GM12892 (cell line): Measurements from ENCODE around the gene NXNL2.

Source experiments
- DNase-seq: peaks from one replicate; pipeline ENCODE4 v3.0.0; 2011; ENCODE audit not compliant: insufficient read length
- FAIRE-seq: peaks from 2 replicates; lab custom pipeline; 2011; peaks lifted over from hg19 to GRCh38; lab: Jason Lieb, UNC
- POLR2A ChIP-seq: IDR thresholded peaks from 2 replicates; pipeline ENCODE4 v1.6.1; 2011; ENCODE audit warnings: low read depth, low read length, control low read depth
- POLR2AphosphoS5 ChIP-seq: IDR thresholded peaks from 2 replicates; pipeline ENCODE4 v1.6.1; 2011; ENCODE audit warnings: low read depth, low read length, control low read depth
- TAF1 ChIP-seq: IDR thresholded peaks from 2 replicates; pipeline ENCODE4 v1.6.1; 2011; ENCODE audit warnings: low read depth, mild to moderate bottlenecking, control low read depth, low read length, borderline replicate concordance

Gene NXNL2

DNA sequence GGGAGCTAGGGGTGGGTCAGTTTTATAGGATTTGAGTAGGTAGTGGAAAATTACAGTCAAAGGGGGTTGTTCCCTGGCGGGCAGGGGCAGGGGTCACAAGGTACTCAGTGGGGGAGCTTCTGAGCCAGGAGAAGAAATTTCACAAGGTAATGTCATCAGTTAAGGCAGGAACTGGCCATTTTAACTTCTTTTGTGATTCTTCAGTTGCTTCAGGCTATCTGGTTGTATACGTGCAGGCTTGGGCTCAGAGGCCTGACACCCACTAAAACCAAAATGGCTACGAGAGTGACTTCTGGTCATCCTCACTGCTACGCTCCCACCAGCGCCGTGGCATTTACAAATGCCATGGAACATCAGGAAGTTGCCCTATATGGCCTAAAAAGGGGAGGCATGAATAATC, 20.7 kb upstream of the NXNL2 start:
- FAIRE-seq, result no peak
- TF ChIP-seq POLR2AphosphoS5, result no peak
- TF ChIP-seq POLR2A, result no peak
- no peak for TF ChIP-seq TAF1
- DNase-seq, result no peak

DNA sequence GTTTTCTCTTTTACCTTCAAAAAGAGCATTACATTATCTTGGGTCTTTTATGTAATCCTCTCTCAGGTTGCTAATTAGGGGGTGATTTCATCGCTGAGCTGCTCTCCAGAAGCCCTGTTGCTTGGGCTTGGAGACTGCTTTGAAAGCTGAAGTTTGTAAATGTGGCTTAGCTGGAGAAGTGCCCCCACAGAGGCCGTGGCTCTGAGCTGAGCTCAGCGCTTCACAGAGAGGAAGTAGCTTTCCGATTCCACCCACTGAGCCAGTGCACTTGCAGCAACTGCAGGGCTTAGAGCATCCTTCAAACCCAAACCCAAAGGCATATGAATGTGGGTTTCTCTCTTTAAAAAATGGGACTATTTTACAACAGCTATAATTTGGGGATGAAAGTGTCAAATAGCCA, 13.7 kb upstream of the NXNL2 start:
- DNase-seq (no peak), FAIRE-seq (no peak)
- TF ChIP-seq POLR2AphosphoS5 (no peak), POLR2A (no peak), TAF1 (no peak)

DNA sequence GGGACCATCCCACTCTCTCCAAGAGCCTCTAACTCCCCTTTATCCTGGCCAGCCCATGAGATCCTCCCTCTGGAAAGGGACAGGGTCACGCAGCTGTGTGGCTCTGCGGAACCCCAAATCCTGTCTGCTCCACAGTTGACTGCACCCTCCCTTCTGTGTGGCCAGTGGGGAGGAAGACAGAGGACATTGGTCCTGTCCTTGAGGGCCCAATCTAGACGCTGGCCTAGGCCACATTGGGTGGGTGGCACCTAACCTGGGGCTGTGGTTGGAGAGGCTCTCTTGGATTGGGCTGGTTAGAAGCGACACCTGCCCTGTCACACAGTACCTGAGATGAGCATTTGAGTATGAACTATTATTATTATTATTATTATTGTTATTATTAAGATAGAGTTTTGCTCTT, 12.6 kb upstream of the NXNL2 start:
- no peak for DNase-seq
- TF ChIP-seq POLR2A (no peak), TAF1 (no peak), POLR2AphosphoS5 (no peak)

DNA sequence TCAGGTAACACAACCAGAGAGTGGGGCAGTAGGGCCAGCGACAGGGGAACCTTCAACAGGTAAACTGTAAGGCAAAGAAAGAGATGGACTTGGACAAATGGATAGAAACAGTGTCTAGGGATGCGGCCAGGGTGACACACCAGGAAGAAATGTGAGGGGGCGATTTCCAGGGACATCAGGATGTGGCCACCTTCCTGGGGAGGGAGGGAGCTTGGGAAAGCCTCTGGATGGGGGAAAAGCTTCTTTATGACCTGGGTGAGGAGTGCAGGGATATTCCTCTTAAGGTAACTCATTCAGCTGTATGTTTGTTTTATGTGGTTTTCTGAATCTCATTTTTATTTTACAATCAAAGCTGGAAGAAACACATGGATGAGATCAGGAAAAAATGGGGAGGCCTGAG, 11.9 kb upstream of the NXNL2 start:
- no peak for TF ChIP-seq POLR2A
- TF ChIP-seq TAF1, result no peak
- no peak for TF ChIP-seq POLR2AphosphoS5
- DNase-seq (no peak), FAIRE-seq (no peak)

More for the DNA sequence above, 12.6 kb upstream of the NXNL2 start:
- FAIRE-seq, result no peak

DNA sequence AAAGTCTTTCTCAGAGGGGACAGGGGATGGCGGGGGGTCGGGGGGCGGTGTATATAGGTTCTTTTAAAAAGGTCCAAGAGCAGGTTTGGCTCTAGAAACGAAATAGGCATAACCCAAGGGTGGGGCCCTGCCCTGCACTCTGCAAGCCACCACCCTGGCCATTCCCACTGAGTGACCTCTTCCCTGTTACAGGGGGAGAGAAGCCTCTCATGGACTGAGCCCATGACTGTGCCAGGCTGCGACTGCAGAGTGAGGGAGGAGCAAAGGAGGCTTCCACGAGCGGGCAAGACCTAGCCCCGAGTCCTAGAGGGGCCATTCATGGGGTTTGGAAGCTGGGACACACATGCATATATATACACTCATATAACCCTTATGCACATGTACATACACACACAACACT, 10.1 kb upstream of the NXNL2 start:
- FAIRE-seq (no peak), DNase-seq (no peak)
- TF ChIP-seq POLR2A, result no peak
- no peak for TF ChIP-seq POLR2AphosphoS5
- TF ChIP-seq TAF1, result no peak

DNA sequence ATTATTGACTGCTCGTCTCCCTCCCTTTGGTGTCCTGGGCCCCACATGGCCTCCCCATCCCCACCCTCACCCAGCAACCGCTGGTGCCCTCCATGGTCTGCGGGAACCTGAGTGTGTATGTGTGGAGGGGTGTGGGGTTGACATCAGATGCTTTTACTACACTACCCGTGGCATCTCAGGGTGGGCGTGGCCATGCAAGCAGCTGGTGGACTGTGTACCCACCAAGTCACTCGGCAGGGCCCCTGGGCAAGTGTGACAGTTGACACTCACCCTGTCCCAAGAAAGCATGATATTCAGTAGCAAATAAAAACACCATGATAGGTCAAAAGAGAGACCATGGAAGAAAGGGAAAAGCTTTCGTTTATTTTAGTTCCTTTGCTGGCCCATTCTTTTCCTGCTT, 7.4 kb upstream of the NXNL2 start:
- no peak for DNase-seq
- FAIRE-seq, result no peak
- TF ChIP-seq POLR2A, result no peak
- no peak for TF ChIP-seq POLR2AphosphoS5
- no peak for TF ChIP-seq TAF1

DNA sequence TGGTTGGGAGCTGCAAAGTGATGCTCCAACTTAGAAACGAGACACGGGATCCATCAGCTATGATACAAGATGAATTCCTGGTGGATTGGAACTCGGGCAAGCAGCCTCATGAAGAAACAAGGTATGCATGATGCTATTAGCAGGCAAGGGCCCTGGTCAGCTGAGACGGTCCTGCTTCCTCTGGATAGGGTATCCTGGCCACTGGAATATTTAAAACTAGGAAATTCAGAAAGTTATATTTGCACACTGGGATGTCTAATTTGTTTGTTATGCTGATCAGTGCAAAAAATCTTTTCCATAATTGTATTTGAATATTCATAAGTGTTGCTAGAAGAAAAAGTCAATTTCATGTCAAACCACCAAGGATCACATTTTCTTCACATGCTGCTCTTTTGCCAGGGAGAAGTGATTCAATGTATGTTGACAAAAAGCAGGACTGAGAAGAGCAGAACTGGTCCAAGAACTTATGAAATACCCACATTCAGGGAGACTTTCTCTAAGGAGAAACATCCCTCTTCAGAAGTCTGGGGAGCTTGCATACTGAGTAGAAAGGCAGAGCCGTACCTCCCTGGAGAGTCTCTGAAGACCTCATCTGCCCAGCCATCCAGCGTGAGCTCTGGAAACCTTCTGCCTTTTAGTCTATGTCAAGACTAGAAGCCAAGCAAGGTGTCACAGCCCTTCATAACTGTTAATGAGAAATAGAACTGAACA, 6.7 kb upstream of the NXNL2 start:
- no peak for TF ChIP-seq POLR2A
- no peak for TF ChIP-seq TAF1
- no peak for TF ChIP-seq POLR2AphosphoS5
- FAIRE-seq (no peak), DNase-seq (no peak)

DNA sequence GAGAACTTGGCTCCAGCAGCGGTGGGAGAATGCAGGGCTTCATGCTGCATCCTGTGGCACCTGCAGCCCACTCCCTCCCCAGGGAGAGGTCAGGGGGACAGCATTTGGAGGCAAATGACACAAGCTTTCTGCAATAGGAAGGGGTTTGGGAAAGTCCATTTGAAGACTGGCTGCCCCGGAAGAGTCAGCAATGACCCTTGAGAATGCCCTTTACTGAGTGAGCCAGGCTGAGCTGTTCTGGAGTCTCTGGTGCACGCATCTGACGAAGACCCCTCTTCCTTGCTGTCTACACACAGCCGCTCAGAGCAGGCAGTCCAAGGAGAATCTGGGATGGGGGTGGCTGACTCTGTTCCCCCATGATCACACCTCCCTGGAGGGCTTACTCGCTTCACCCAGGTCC, 5.5 kb upstream of the NXNL2 start:
- no peak for DNase-seq
- TF ChIP-seq POLR2AphosphoS5, result no peak
- no peak for TF ChIP-seq TAF1
- no peak for TF ChIP-seq POLR2A
- no peak for FAIRE-seq

DNA sequence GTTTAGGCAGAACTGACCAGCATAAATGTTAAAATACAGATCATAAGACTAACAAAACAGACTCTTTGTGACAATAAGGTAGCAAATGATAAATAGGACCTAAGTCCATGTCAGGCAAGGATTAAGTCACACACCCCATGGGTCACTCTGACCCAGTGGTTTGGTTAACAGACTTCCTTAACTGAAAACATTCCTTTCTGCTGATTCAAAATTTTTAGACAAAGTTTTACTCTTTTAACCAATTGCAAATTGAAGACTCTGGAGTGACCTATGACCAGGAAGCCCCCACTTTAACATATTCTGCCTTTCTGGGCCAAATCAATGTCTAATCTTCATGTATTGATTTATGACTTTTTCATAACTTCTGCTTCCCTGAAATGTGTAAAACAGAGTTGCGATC, 4.9 kb upstream of the NXNL2 start:
- FAIRE-seq (no peak), DNase-seq (no peak)
- no peak for TF ChIP-seq POLR2AphosphoS5
- no peak for TF ChIP-seq POLR2A
- no peak for TF ChIP-seq TAF1

DNA sequence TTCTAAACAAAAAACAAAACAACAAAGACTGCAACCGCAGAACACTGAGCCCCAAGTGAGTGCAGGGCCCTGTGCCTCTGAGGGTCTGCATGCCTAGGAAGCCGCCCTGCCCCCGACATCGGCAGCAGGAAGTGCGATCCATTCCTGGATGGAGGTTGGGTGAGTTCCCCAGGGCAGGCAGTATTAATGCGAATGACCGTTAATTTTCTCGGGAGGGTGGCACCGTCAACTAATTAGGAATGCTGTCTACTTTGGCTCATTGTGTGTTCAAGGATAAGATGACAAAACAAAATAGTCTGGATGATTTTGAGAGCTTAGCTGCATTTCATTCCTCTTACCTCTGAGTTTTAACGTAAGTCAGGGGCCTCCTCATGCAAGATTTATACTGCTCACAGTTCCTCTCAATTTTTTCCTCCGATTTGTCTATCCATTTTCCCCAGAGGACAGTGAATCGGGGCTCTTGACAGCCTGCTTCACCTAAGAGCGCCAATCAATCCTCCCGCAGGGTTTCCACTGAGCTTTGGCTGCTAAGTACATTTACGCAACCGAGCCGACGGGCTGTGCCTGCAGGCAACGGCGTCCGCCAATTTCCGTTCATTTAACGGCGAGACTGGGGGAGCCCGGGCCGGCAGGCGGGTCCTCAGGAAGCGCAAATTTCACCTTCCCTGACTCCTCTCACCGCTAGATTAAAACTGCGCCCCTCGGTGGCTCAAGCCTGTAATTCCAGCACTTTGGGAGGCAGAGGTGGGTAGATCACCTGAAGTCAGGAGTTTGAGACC, 2.9 kb upstream of the NXNL2 start:
- DNase-seq (no peak), FAIRE-seq (no peak)
- TF ChIP-seq POLR2AphosphoS5, result no peak
- TF ChIP-seq TAF1, result no peak
- TF ChIP-seq POLR2A, result no peak

DNA sequence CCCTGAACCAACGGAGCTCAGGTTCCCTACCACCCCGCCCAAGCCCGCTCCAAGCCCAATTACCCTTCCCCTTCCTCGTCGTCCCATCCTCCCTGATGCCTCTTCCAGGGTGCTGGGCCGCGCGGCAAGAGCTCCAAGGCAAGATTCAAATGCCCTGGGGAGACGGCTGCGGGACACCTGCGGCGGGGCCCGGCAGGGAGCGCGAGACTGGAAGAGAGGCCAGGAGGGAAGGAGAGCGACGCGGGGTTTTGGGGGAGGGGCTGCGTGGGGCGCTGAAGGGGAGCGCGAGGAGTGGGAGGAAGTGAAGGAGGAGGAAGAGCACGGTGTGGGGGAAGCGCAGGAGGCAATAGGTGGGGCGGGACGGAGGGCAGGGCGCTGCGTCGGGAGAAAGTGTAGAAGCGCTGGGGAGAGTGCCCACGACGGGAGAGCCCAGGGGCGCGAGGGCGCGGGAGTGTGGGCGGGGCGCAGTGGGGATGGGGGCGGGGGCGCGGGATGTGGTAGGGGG, 975 bp upstream of the NXNL2 start:
- TF ChIP-seq POLR2A (no peak), TAF1 (no peak), POLR2AphosphoS5 (no peak)
- FAIRE-seq, result no peak
- no peak for DNase-seq
